ENCODE measurements around the gene SLC44A4. TPM values are rescaled to one million over a fixed set of nuclear protein-coding genes. Genes with fewer than 3 reads are reported as not detected.
"Not testable (repeated sequence)": the region's sequence is repeated elsewhere in the genome, so short reads cannot be mapped to it uniquely, and the experiment has no call there.

Gene SLC44A4
- polyA plus RNA-seq, 4 donors: 2.4 to 53.4 (median 41.4) TPM

GRCh38 chr6:31861919-31862343 is 16.9 kb downstream of the SLC44A4 start:
- no peak for DNase-seq (ENCODE audit: low read depth in 4 of 4, low spot score in 3 of 4)

GRCh38 chr6:31861150-31861549 is 17.6 kb downstream of the SLC44A4 start:
- DNase-seq (ENCODE audit: low read depth in 4 of 4, low spot score in 3 of 4): no peak

GRCh38 chr6:31860349-31860748 is 18.4 kb downstream of the SLC44A4 start:
- DNase-seq (ENCODE audit: low read depth in 4 of 4, low spot score in 3 of 4): no peak

- no peak for DNase-seq (ENCODE audit: low read depth in 4 of 4, low spot score in 3 of 4)
These were observed 18.9 kb downstream of the SLC44A4 start for GRCh38 chr6:31859923-31860322.

- DNase-seq (ENCODE audit: low read depth in 4 of 4, low spot score in 3 of 4): no peak
These were observed 20.1 kb downstream of the SLC44A4 start for GRCh38 chr6:31858707-31859106.

- not testable (repeated sequence) for DNase-seq (ENCODE audit: low read depth in 4 of 4, low spot score in 3 of 4)
These were observed 21.0 kb downstream of the SLC44A4 start for GRCh38 chr6:31857774-31858173.

- not testable (repeated sequence) for DNase-seq (ENCODE audit: low read depth in 4 of 4, low spot score in 3 of 4)
These were observed 26.6 kb downstream of the SLC44A4 start for GRCh38 chr6:31851980-31852718.

GRCh38 chr6:31851485-31851832 is 27.3 kb downstream of the SLC44A4 start:
- DNase-seq (ENCODE audit: low read depth in 4 of 4, low spot score in 3 of 4): no peak

- DNase-seq (ENCODE audit: low read depth in 4 of 4, low spot score in 3 of 4): no peak
These were observed 27.9 kb downstream of the SLC44A4 start for GRCh38 chr6:31850765-31851484.

- no peak for DNase-seq (ENCODE audit: low read depth in 4 of 4, low spot score in 3 of 4)
These were observed 31.4 kb downstream of the SLC44A4 start for GRCh38 chr6:31847276-31847978.

- no peak for DNase-seq (ENCODE audit: low read depth in 4 of 4, low spot score in 3 of 4)
These were observed 34.3 kb downstream of the SLC44A4 start for GRCh38 chr6:31844507-31844906.

GRCh38 chr6:31842053-31842452 is 36.7 kb downstream of the SLC44A4 start:
- no peak for DNase-seq (ENCODE audit: low read depth in 4 of 4, low spot score in 3 of 4)

- DNase-seq (ENCODE audit: low read depth in 4 of 4, low spot score in 3 of 4): not testable (repeated sequence)
These were observed 39.0 kb downstream of the SLC44A4 start for GRCh38 chr6:31839779-31840126.

- DNase-seq (ENCODE audit: low read depth in 4 of 4, low spot score in 3 of 4): no peak
These were observed 39.8 kb downstream of the SLC44A4 start for GRCh38 chr6:31838968-31839367.

GRCh38 chr6:31838114-31838553 is 40.7 kb downstream of the SLC44A4 start:
- not testable (repeated sequence) for DNase-seq (ENCODE audit: low read depth in 4 of 4, low spot score in 3 of 4)

- no peak for DNase-seq (ENCODE audit: low read depth in 4 of 4, low spot score in 3 of 4)
These were observed 41.3 kb downstream of the SLC44A4 start for GRCh38 chr6:31837369-31838113.

- no peak for DNase-seq (ENCODE audit: low read depth in 4 of 4, low spot score in 3 of 4)
These were observed 42.1 kb downstream of the SLC44A4 start for GRCh38 chr6:31836474-31837368.

- no peak for DNase-seq (ENCODE audit: low read depth in 4 of 4, low spot score in 3 of 4)
These were observed 42.7 kb downstream of the SLC44A4 start for GRCh38 chr6:31836047-31836473.

GRCh38 chr6:31834367-31835250 is 44.2 kb downstream of the SLC44A4 start:
- DNase-seq (ENCODE audit: low read depth in 4 of 4, low spot score in 3 of 4): peak; percentile 82 to 86 (median 86)

All from left renal pelvis (tissue), 4 donors.